Vagina (tissue), 2 donors: ENCODE data around the gene ZNF211. TPM values are rescaled to one million over a fixed set of nuclear protein-coding genes. Genes with fewer than 3 reads are reported as not detected.
A peak's percentile ranks its signal among the peaks of the same experiment; 100 is the strongest.

Experiments used
- DNase-seq, 2 donors: peaks; one replicate each; pipeline ENCODE4 v3.0.0-alpha.2; 2017; ENCODE audit errors: extremely low spot score in 2 of 2
- H3K27ac ChIP-seq: fragments of 200-600 bp; sonication (generic); one replicate; pipeline ENCODE4 v1.5.1; 2019
- H3K27me3 ChIP-seq: fragments of 200-600 bp; sonication (generic); one replicate; pipeline ENCODE4 v1.5.1; 2019
- H3K36me3 ChIP-seq, 2 donors: fragments of 200-600 bp; sonication (generic); one replicate each; pipeline ENCODE4 v1.5.1; 2017 to 2019
- H3K4me1 ChIP-seq: fragments of 200-600 bp; sonication (generic); one replicate; pipeline ENCODE4 v1.5.1; 2019
- H3K4me3 ChIP-seq, 2 donors: fragments of 200-600 bp; sonication (generic); 1 replicate in 1 of 2; 2 replicates in 1 of 2; pipeline ENCODE4 v1.5.1; 2016 to 2019
- H3K9me3 ChIP-seq: fragments of 200-600 bp; sonication (generic); one replicate; pipeline ENCODE4 v1.5.1; 2019
- CTCF ChIP-seq, 3 experiments: fragments of 450-650 bp in 2 of 3; fragments of 200-600 bp in 1 of 3; sonication (generic) in 1 of 3; IDR thresholded peaks; one replicate each; pipeline ENCODE4 v1.5.1; 2017 to 2019; ENCODE audit warnings: antibody characterized with exemption in 3 of 3, mild to moderate bottlenecking in 2 of 3, moderate library complexity in 2 of 3
- POLR2A ChIP-seq, 2 donors: fragments of 450-650 bp; IDR thresholded peaks; one replicate each; pipeline ENCODE4 v1.6.1; 2017; ENCODE audit warnings: antibody characterized with exemption in 2 of 2, mild to moderate bottlenecking in 2 of 2, moderate library complexity in 2 of 2
- POLR2AphosphoS5 ChIP-seq, 2 donors: sonication (generic); formaldehyde crosslinking; IDR thresholded peaks; one replicate each; pipeline ENCODE4 v1.9.0; 2017; ENCODE audit warnings: antibody characterized with exemption in 2 of 2, mild to moderate bottlenecking in 2 of 2, low read depth in 1 of 2; ENCODE audit not compliant: insufficient read depth in 1 of 2
- intact Hi-C: fragments of 100-400 bp; cut with DNase I; formaldehyde crosslinking; loops from one replicate; pipeline ENCODE4 v1.15.1; 2023
- total RNA-seq: library from RNA; depleted of rRNA; stranded (reverse); fragments of >200 nt; gene quantifications from one replicate; pipeline ENCODE4 v1.2.3, GENCODE V29; 2016

Gene ZNF211
- total RNA-seq, 1 donor from 2014 or later = 7.1 TPM

DNA sequence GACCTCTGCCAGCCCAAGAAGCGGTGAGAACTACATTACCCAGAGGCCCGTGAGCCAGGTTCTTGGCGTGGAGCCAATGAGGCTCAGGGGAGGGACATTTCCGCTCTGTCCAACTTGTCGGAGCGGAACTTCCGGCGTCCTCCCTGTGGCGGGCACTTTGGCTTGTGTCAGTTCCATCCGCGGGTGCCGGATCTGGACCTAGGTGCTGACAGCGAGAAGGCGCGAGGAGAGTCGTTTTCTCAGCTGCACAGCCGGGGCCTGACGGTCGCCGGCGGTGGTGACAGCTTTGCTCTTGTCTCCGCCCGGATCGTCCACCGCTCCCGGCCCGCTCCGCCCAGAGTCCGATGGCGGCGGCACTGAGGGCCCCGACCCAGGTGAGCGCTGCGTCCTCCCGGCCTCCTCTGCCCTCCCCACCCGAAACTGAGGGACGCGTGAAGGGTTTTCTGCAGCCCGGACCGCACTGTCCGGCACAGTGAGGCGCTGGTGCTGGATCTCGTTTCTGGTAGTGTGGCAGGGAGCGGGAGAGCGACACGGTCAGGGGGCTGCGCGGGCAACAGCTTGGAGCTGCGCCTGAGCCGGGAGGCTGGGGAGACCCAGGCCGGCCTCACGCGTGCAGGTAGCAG, 33.1 kb upstream of the ZNF211 start, which contains the start of gene ZNF530:
ZNF530 (plus strand) TSS at position 125 of the 623 bp plus-strand sequence. CDS start 4,461 bp downstream, outside the sequence.
- Histone ChIP-seq H3K27me3 (no peaks in the 10 kb centered on the region), H3K27ac (no peak within 1 kb of the TSS), H3K4me3 (peak within 1 kb of the TSS; percentile 64 to 66), H3K36me3 (peaks cover 0 to 26% of the 10 kb centered on the region in 2 donors), H3K9me3 (peaks cover 8% of the 10 kb centered on the region), H3K4me1 (peaks cover 9% of the 10 kb centered on the region)
- intact Hi-C loops = no loop called here
- TF ChIP-seq POLR2A (IDR thresholded peaks at IDR 0.05) = no peak
- peak; percentile 68 to 95 for TF ChIP-seq POLR2AphosphoS5 (IDR thresholded peaks at IDR 0.05; ENCODE audit: insufficient read depth in 1 of 2, low read depth in 1 of 2)
- no peak for DNase-seq

- H3K27ac ChIP-seq = no peak overlapping the region
- H3K4me1 ChIP-seq = no peaks in the 10 kb centered on the region
- peaks cover 0 to 56% of the 10 kb centered on the region in 2 donors for H3K36me3 ChIP-seq
- peaks cover 16% of the 10 kb centered on the region for H3K9me3 ChIP-seq
- no peak overlapping the region for H3K4me3 ChIP-seq
- no peaks in the 10 kb centered on the region for H3K27me3 ChIP-seq
- DNase-seq = no peak
- TF ChIP-seq CTCF (IDR thresholded peaks at IDR 0.05) (no peak), POLR2AphosphoS5 (IDR thresholded peaks at IDR 0.05; ENCODE audit: insufficient read depth in 1 of 2, low read depth in 1 of 2) (no peak), POLR2A (IDR thresholded peaks at IDR 0.05) (no peak)
- intact Hi-C loops = no loop called here
Measured at GRCh38 chr19:57606931-57607330, 26.0 kb upstream of the ZNF211 start.

GRCh38 chr19:57611113-57611512, 21.9 kb upstream of the ZNF211 start:
- intact Hi-C loops = no loop called here
- Histone ChIP-seq H3K27me3 (no peaks in the 10 kb centered on the region), H3K9me3 (peaks cover 20% of the 10 kb centered on the region), H3K36me3 (peaks cover 0 to 32% of the 10 kb centered on the region in 2 donors), H3K4me1 (peaks cover 9% of the 10 kb centered on the region), H3K27ac (no peak overlapping the region), H3K4me3 (no peak overlapping the region)
- no peak for DNase-seq
- no peak for TF ChIP-seq POLR2AphosphoS5 (IDR thresholded peaks at IDR 0.05; ENCODE audit: insufficient read depth in 1 of 2, low read depth in 1 of 2)
- no peak for TF ChIP-seq POLR2A (IDR thresholded peaks at IDR 0.05)
- TF ChIP-seq CTCF (IDR thresholded peaks at IDR 0.05) = no peak

GRCh38 chr19:57613941-57614743, 18.8 kb upstream of the ZNF211 start, which contains the start of gene ZNF134:
Gene ZNF134 (plus strand): TSS chr19:57614242. CDS start chr19:57619469, 5,227 bp downstream.
- H3K9me3 ChIP-seq = peaks cover 46% of the 10 kb centered on the region
- DNase-seq = no peak
- peak within 1 kb of the TSS; percentile 69 for H3K27ac ChIP-seq
- intact Hi-C loops = no loop called here
- H3K4me3 ChIP-seq = peak within 1 kb of the TSS; percentile 85 to 98
- TF ChIP-seq POLR2A (IDR thresholded peaks at IDR 0.05) = no peak
- TF ChIP-seq CTCF (IDR thresholded peaks at IDR 0.05) = peak in 2 of 3 experiments; percentile 12 to 25
- TF ChIP-seq POLR2AphosphoS5 (IDR thresholded peaks at IDR 0.05; ENCODE audit: insufficient read depth in 1 of 2, low read depth in 1 of 2) = peak; percentile 63 to 91
- H3K36me3 ChIP-seq = peaks cover 9 to 43% of the 10 kb centered on the region in 2 donors
- H3K4me1 ChIP-seq = peaks cover 9% of the 10 kb centered on the region
- H3K27me3 ChIP-seq = no peaks in the 10 kb centered on the region

DNA sequence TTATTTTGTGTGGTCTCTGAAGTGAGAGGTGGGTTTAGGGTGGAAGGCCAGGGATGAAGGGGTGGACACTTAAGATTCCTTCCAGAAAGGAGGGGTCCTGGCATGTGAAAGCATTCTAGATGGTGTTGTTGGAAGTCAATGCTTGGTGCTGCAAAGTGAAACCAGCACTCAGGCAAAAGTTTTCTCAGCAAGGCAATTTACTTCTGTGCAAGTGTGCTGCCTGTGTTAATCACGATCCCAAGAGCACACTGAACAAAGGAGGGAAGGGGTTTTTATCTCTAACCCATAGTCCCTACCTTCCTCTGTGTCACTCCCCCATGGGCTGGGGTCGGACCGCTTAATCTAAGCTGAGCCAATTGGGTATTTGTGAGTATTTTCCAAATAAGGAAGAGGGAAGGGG, 17.6 kb upstream of the ZNF211 start:
- Histone ChIP-seq H3K36me3 (peaks cover 17 to 55% of the 10 kb centered on the region in 2 donors), H3K4me3 (peak overlapping the region; percentile 85 to 98), H3K4me1 (peaks cover 9% of the 10 kb centered on the region), H3K27ac (no peak overlapping the region), H3K9me3 (peaks cover 58% of the 10 kb centered on the region), H3K27me3 (no peaks in the 10 kb centered on the region)
- TF ChIP-seq CTCF (IDR thresholded peaks at IDR 0.05) (no peak), POLR2AphosphoS5 (IDR thresholded peaks at IDR 0.05; ENCODE audit: insufficient read depth in 1 of 2, low read depth in 1 of 2) (no peak), POLR2A (IDR thresholded peaks at IDR 0.05) (no peak)
- no peak for DNase-seq
- intact Hi-C loops = no loop called here
